SIG-M5 treated with dmso at 0.1 percent for 504 hours (cell line): ENCODE measurements around the gene USP48.
A peak's percentile ranks its signal among the peaks of the same experiment; 100 is the strongest.
"Not testable (repeated sequence)": the region's sequence is repeated elsewhere in the genome, so short reads cannot be mapped to it uniquely, and the experiment has no call there.

Source experiments
- DNase-seq: peaks from one replicate; lab custom pipeline; 2025; ENCODE audit not compliant: unreplicated experiment; lab: John Stamatoyannopoulos, UW

Gene USP48

GRCh38 chr1:21814981-21815582 is 32.1 kb upstream of the USP48 start:
- DNase-seq = no peak

GRCh38 chr1:21814241-21814918 is 31.4 kb upstream of the USP48 start:
- no peak for DNase-seq

GRCh38 chr1:21813542-21813941 is 30.6 kb upstream of the USP48 start:
- no peak for DNase-seq

DNA sequence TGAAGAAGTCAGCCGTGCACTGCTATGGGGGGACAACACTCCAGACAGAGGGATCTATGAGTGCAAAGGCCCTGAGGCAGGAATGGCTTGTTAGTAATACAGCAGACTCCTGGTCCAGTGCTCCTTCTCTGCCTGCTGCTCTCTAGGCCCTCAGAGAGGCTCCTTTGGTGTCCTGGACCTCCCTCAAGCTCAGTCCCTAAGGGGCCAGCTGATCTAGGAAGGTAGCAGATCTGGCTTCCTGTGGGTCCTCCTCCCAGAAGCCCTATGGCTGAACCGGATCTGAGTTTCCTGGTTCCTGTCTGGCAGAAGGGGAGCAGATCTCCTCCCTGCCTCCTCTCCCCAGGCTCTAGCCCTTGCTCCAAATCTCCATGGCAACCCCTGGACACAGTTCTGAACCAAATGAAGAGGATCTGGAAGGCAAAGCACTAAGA is 28.9 kb upstream of the USP48 start, which contains the start of gene LDLRAD2:
Gene LDLRAD2 (plus strand): TSS at position 391 of the 431 bp plus-strand sequence. CDS start 187 bp downstream, outside the sequence.
- no peak for DNase-seq

GRCh38 chr1:21804536-21804935 is 21.6 kb upstream of the USP48 start:
- no peak for DNase-seq

DNA sequence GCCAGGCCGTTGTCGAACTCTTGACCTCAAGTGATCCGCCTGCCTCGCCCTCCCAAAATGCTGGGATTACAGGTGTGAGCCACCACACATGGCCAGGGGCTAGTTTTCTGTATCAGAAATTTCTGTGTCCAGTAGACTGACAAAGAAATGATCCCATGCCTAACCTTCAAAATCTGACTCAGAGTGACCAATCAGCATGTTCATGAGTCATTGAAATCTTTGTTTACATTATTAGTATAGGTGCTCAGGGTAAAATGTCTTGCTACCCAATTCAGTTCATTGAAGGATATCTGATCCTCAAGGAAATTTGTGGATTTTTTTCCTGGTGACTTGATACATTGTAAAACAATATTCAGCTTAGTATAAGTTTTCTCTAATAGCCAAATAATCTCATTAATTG is 18.2 kb upstream of the USP48 start:
- no peak for DNase-seq

DNA sequence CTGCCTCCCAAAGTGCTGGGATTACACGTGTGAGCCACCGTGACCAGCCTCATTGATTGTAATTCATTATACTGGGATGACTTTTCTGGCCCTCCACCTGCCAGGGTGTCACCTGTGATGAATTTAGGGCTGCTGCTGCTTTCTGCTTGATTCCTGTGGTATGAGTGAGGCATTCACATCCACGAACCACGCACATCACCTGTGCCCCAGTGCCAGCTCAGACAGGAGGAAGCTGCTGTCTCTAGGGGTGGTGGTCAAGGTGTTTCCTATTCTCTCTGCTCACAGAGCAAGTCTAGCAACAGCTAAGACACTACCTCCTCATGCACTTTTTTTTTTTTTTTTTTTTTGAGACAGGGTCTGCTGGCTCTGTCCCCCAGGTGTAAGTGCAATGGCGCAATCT is 16.8 kb upstream of the USP48 start:
- DNase-seq = no peak

GRCh38 chr1:21795075-21795474 is 12.1 kb upstream of the USP48 start:
- DNase-seq = no peak

DNA sequence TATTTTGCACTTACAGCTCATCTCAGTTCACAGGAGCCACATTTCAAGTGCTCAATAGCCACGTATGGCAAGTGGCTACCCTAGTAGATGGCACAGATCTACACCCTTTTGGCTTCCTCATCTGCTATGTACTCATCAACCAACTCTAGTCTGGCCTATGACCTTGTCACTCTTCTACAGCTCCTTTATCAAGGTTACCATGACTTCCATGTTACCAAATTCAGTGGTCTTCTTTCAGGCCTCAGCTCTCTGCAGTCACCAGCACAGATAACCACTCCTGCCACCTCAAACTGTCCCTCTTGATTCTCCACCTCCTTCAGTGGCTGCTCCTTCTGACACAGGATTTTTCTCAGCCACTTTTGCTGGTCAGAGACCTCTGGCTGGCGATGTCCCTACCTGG is 11.7 kb upstream of the USP48 start:
- DNase-seq = no peak

DNA sequence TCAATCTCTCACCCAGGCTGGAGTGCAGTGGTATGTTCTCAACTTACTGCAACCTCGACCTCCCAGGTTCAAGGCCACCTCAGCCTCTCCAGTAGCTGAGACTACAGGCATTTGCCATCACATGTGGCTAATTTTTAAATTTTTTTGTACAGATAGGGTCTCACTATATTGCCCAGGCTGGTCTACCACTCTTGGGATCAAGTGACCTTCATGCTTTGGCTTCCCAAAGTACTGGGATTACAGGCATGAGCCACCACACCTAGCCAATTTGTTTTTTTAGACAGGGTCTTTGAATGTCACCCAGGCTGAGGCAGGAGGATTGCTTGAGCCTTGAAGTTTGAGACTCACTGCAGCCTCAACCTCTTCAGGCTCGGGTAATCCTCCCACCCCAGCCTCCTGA is 10.2 kb upstream of the USP48 start:
- DNase-seq = no peak

GRCh38 chr1:21786640-21787039 is 3.7 kb upstream of the USP48 start:
- no peak for DNase-seq

GRCh38 chr1:21785764-21786163 is 2.8 kb upstream of the USP48 start:
- DNase-seq = not testable (repeated sequence)

DNA sequence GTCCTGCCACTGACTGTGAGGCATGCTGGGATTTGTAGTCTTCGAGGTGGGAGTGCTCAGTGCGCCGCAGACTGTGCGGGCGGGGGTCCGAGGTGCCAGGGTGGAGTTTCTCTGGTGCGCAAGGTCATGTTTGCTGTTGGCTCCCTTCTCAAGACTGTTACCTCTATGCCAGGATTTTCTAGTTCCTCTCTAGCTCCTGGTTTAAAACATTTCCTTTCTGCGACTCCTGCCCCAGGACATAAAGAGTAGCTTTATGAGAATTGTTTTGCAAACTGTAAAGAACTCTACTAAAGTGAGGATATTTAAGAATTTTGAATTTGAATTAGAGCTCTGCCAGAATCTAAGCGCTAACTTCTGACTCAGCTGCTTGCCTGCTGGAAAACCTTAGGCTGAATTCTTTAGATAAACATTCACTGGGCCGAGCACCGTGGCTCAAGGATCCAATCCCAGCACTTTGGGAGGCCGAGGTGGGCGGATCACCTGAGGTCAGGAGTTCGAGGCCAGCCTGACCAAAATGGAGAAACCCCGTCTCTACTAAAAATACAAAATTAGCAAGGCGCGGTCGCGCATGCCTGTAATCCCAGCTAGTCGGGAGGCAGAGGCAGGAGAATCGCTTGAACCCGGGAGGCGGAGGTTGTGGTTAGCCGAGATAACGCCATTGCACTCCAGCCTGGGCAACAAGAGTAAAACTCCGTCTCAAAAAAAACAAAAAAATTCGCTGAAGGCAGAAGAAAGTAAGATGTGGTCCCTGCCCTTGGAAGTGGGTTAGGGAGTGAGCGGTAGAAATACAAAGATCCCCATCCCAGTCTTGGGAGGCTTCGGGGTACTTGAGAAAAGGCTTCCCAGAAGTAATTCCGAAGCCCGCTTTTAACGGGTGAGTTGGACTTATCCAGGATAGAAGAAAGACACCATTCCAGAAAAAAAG is 992 bp upstream of the USP48 start:
- peak; percentile 94 for DNase-seq

DNA sequence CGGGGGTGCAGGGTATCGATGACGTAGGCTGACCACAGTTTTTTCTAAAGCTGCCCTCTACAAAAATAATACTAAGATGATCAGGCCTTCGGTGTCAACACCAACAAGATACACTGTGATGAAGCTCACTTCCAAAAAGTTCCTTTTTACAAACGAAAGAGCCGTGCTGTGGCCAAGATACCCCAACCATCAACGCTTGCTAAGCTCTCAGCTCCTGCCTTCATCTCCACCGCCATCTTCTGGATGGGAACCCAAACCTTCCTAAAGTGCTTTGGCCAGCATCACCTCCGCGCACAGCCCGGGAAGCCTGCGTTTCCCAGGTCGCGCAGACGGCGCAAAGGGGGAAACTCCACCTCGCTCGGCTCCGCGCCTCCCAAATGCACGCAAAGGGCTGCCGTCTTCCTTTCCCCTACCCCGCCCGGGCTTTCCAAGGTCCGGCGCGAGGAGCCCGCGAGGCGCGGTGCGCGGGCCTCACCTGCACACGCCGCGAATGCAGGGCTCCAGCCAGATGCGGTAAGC is 541 bp downstream of the USP48 start:
- DNase-seq = peak; percentile 59

GRCh38 chr1:21781815-21782348 is 1.1 kb downstream of the USP48 start:
- DNase-seq = no peak

- no peak for DNase-seq
These were observed 3.1 kb downstream of the USP48 start for GRCh38 chr1:21779613-21780521.

DNA sequence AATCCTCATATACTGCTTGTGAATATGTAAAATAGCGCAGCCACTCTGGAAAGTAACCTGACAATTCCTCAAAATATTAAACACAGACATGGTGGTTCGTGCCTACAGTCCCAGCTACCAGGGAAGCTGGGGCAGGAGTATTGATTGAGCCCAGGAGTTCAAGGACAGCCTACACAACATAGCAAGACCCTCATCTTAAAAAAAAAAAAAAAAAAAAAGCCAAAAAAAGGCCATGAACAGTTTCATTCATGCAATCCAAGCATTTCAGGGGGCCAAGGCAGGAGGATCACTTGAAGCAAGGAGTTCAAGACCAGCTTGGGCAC is 4.6 kb downstream of the USP48 start:
- DNase-seq = no peak

- not testable (repeated sequence) for DNase-seq
These were observed 6.0 kb downstream of the USP48 start for GRCh38 chr1:21776925-21777324.

DNA sequence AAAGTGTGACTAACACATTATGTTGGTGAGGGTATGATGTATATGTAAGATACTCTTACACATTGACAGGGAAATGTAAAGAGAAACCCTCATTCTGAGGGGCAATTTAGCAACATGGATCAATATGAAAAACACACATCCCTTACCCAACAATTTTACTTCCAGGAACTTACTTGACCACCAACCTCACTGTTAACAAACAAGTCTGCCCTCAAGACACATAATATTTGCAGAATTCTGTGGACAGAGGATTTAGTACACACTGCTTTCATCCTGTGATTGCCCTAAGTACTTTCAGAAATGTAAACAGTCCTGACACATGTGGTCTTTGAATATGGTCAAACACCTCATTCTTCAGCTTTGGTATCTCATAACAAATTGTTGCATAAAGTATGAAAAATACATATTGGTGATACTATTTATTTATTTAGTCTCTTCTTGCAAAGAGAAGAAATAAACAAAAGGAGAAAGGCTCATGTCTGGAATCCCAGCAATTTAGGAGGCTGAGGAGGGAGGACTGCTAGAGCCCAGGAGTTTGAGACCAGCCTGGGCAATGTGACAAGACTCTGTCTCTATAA is 6.9 kb downstream of the USP48 start:
- DNase-seq = no peak

- DNase-seq = no peak
These were observed 7.4 kb downstream of the USP48 start for GRCh38 chr1:21775550-21775914.
